Trophoblast cell (in vitro differentiated cells and primary cell): Measurements from ENCODE around the gene PLLP.

Experiments
- DNase-seq, 2 donors: peaks; one replicate each; pipeline ENCODE4 v3.0.0-alpha.2; 2016
- H2AFZ ChIP-seq: 2 replicates; pipeline ENCODE4 v1.6.1; 2013; ENCODE audit warnings: low read length, moderate library complexity, mild to moderate bottlenecking; ENCODE audit not compliant: insufficient read depth, poor library complexity
- H2AK5ac ChIP-seq: 2 replicates; pipeline ENCODE4 v1.6.1; 2013; ENCODE audit warnings: mild to moderate bottlenecking, low read length
- H2BK120ac ChIP-seq: 2 replicates; pipeline ENCODE4 v1.6.1; 2013; ENCODE audit warnings: low read length, mild to moderate bottlenecking, moderate library complexity; ENCODE audit not compliant: insufficient read depth, poor library complexity
- H2BK12ac ChIP-seq: 2 replicates; pipeline ENCODE4 v1.6.1; 2013; ENCODE audit warnings: mild to moderate bottlenecking, low read length, moderate library complexity
- H2BK5ac ChIP-seq: 2 replicates; pipeline ENCODE4 v1.6.1; 2013; ENCODE audit warnings: low read length, low read depth, moderate library complexity, mild to moderate bottlenecking; ENCODE audit not compliant: poor library complexity
- H3K14ac ChIP-seq: 2 replicates; pipeline ENCODE4 v1.6.1; 2013; ENCODE audit warnings: mild to moderate bottlenecking, low read length
- H3K18ac ChIP-seq: 2 replicates; pipeline ENCODE4 v1.6.1; 2013; ENCODE audit warnings: mild to moderate bottlenecking, low read length
- H3K23ac ChIP-seq: 2 replicates; pipeline ENCODE4 v1.6.1; 2013; ENCODE audit warnings: low read length
- H3K27ac ChIP-seq: 2 replicates; pipeline ENCODE4 v1.5.1; 2013; ENCODE audit warnings: low read depth, mild to moderate bottlenecking, inconsistent platforms, low read length, moderate library complexity
- H3K27me3 ChIP-seq: 2 replicates; pipeline ENCODE4 v1.6.1; 2013; ENCODE audit warnings: inconsistent platforms, mild to moderate bottlenecking, low read length, moderate library complexity; ENCODE audit not compliant: insufficient read depth
- H3K36me3 ChIP-seq, 2 experiments: 1 replicate in 1 of 2; 2 replicates in 1 of 2; pipeline ENCODE4 v1.6.1; 2013; ENCODE audit warnings: low read length in 2 of 2, mild to moderate bottlenecking in 2 of 2, moderate library complexity in 1 of 2; ENCODE audit not compliant: insufficient read depth in 2 of 2, control insufficient read depth in 1 of 2
- H3K4ac ChIP-seq: 2 replicates; pipeline ENCODE4 v1.6.1; 2013; ENCODE audit warnings: low read depth, mild to moderate bottlenecking, low read length, moderate library complexity
- H3K4me1 ChIP-seq, 2 experiments: 1 replicate in 1 of 2; 2 replicates in 1 of 2; pipeline ENCODE4 v1.6.1; 2013; ENCODE audit warnings: low read length in 2 of 2, mild to moderate bottlenecking in 2 of 2, moderate library complexity in 1 of 2; ENCODE audit not compliant: insufficient read depth in 2 of 2, control insufficient read depth in 1 of 2
- H3K4me2 ChIP-seq: 2 replicates; pipeline ENCODE4 v1.6.1; 2013; ENCODE audit warnings: inconsistent platforms, mild to moderate bottlenecking, low read length, moderate library complexity
- H3K4me3 ChIP-seq: 2 replicates; pipeline ENCODE4 v1.5.1; 2013; ENCODE audit warnings: mild to moderate bottlenecking, low read depth, low read length, inconsistent platforms
- H3K79me1 ChIP-seq: one replicate; pipeline ENCODE4 v1.6.1; 2013; ENCODE audit warnings: low read length
- H3K79me2 ChIP-seq: 2 replicates; pipeline ENCODE4 v1.6.1; 2013; ENCODE audit warnings: low read length, mild to moderate bottlenecking; ENCODE audit not compliant: control insufficient read depth, insufficient read depth, poor library complexity
- H3K9ac ChIP-seq: 2 replicates; pipeline ENCODE4 v1.6.1; 2013; ENCODE audit warnings: mild to moderate bottlenecking, low read length
- H3K9me3 ChIP-seq: 2 replicates; pipeline ENCODE4 v1.6.1; 2013; ENCODE audit warnings: low read depth, mild to moderate bottlenecking, control low read depth, inconsistent platforms, low read length; ENCODE audit not compliant: insufficient read depth
- H4K12ac ChIP-seq: 2 replicates; pipeline ENCODE4 v1.6.1; 2013; ENCODE audit warnings: low read depth, mild to moderate bottlenecking, low read length, moderate library complexity
- H4K8ac ChIP-seq: 2 replicates; pipeline ENCODE4 v1.6.1; 2013; ENCODE audit warnings: low read depth, mild to moderate bottlenecking, low read length, moderate library complexity
- H4K91ac ChIP-seq: one replicate; pipeline ENCODE4 v1.6.1; 2013; ENCODE audit warnings: low read depth, mild to moderate bottlenecking, low read length, moderate library complexity
- WGBS: extraction: QIAGEN DNeasy Blood & Tissue Kit; methylation state at CpG from one replicate; pipeline ENCODE4 v1.1.7; 2013; ENCODE audit warnings: missing lambda C conversion rate; ENCODE audit not compliant: insufficient read length, insufficient coverage; ENCODE audit errors: extremely low coverage; 5-methylcytosine and 5-hydroxymethylcytosine counted together

The PLLP gene

GRCh38 chr16:57240851-57241250 lies 43.6 kb downstream of the PLLP start:
- no peak overlapping the region for H2BK5ac ChIP-seq
- WGBS, result no CpG with 5 or more reads among the region's 2 CpGs
- H3K14ac ChIP-seq, result no peak overlapping the region
- H3K27ac ChIP-seq, result no peak overlapping the region
- H2AK5ac ChIP-seq, result no peak overlapping the region
- H3K4ac ChIP-seq, result no peak overlapping the region
- no peak overlapping the region for H3K23ac ChIP-seq
- peaks cover 4% of the 10 kb centered on the region for H3K79me2 ChIP-seq
- no peak overlapping the region for H2BK12ac ChIP-seq
- H4K8ac ChIP-seq, result no peak overlapping the region
- H3K4me3 ChIP-seq, result no peak overlapping the region
- no peaks in the 10 kb centered on the region for H3K4me1 ChIP-seq
- peaks cover 3% of the 10 kb centered on the region for H3K79me1 ChIP-seq
- no peak overlapping the region for H4K12ac ChIP-seq
- H2BK120ac ChIP-seq, result no peak overlapping the region
- H3K36me3 ChIP-seq, result peaks cover 5 to 6% of the 10 kb centered on the region in 2 experiments
- H2AFZ ChIP-seq, result no peak overlapping the region
- no peak overlapping the region for H3K18ac ChIP-seq
- H3K27me3 ChIP-seq, result no peaks in the 10 kb centered on the region
- DNase-seq, result no peak
- no peaks in the 10 kb centered on the region for H3K9me3 ChIP-seq
- no peak overlapping the region for H3K9ac ChIP-seq
- no peak overlapping the region for H4K91ac ChIP-seq
- no peak overlapping the region for H3K4me2 ChIP-seq

GRCh38 chr16:57239107-57239506 lies 45.4 kb downstream of the PLLP start:
- Histone ChIP-seq H2BK12ac (no peak overlapping the region), H3K4ac (no peak overlapping the region)

GRCh38 chr16:57238682-57239081 lies 45.8 kb downstream of the PLLP start:
- H2AFZ ChIP-seq, result no peak overlapping the region
- H3K4me3 ChIP-seq, result no peak overlapping the region
- no peak overlapping the region for H3K4ac ChIP-seq
- no peaks in the 10 kb centered on the region for H3K27me3 ChIP-seq
- no peak overlapping the region for H3K14ac ChIP-seq
- H3K23ac ChIP-seq, result no peak overlapping the region
- no CpG with 5 or more reads among the region's 2 CpGs for WGBS
- no peaks in the 10 kb centered on the region for H3K79me1 ChIP-seq
- no peaks in the 10 kb centered on the region for H3K79me2 ChIP-seq
- H2BK5ac ChIP-seq, result no peak overlapping the region
- no peak overlapping the region for H4K12ac ChIP-seq
- no peaks in the 10 kb centered on the region for H3K9me3 ChIP-seq
- peaks cover 11 to 21% of the 10 kb centered on the region in 2 experiments for H3K36me3 ChIP-seq
- H3K18ac ChIP-seq, result no peak overlapping the region
- no peak for DNase-seq
- no peak overlapping the region for H3K27ac ChIP-seq
- no peak overlapping the region for H2AK5ac ChIP-seq
- no peak overlapping the region for H3K9ac ChIP-seq
- H2BK12ac ChIP-seq, result no peak overlapping the region
- H3K4me1 ChIP-seq, result no peaks in the 10 kb centered on the region
- H2BK120ac ChIP-seq, result no peak overlapping the region
- H4K91ac ChIP-seq, result no peak overlapping the region
- H4K8ac ChIP-seq, result no peak overlapping the region
- H3K4me2 ChIP-seq, result no peak overlapping the region

More at GRCh38 chr16:57239107-57239506, 45.4 kb downstream of the PLLP start:
- Histone ChIP-seq H3K36me3 (peaks cover 8 to 17% of the 10 kb centered on the region in 2 experiments), H3K14ac (no peak overlapping the region), H3K27ac (no peak overlapping the region), H3K27me3 (no peaks in the 10 kb centered on the region), H2AK5ac (no peak overlapping the region), H2AFZ (no peak overlapping the region), H2BK120ac (no peak overlapping the region), H3K4me2 (no peak overlapping the region), H3K18ac (no peak overlapping the region), H3K4me1 (no peaks in the 10 kb centered on the region), H3K9ac (no peak overlapping the region), H3K9me3 (no peaks in the 10 kb centered on the region), H3K79me1 (no peaks in the 10 kb centered on the region), H3K79me2 (no peaks in the 10 kb centered on the region), H3K23ac (no peak overlapping the region), H3K4me3 (no peak overlapping the region), H4K91ac (no peak overlapping the region), H4K8ac (no peak overlapping the region), H2BK5ac (no peak overlapping the region), H4K12ac (no peak overlapping the region)
- no CpG with 5 or more reads among the region's 2 CpGs for WGBS
- DNase-seq, result no peak

- Histone ChIP-seq H2BK120ac (no peak overlapping the region), H3K27ac (no peak overlapping the region), H3K9ac (no peak overlapping the region), H3K4ac (no peak overlapping the region), H2AFZ (no peak overlapping the region), H3K4me1 (no peaks in the 10 kb centered on the region), H4K12ac (no peak overlapping the region), H2AK5ac (no peak overlapping the region), H3K23ac (no peak overlapping the region), H3K79me2 (no peaks in the 10 kb centered on the region), H3K14ac (no peak overlapping the region), H4K8ac (no peak overlapping the region), H2BK12ac (no peak overlapping the region), H3K4me2 (no peak overlapping the region), H3K9me3 (no peaks in the 10 kb centered on the region), H3K27me3 (no peaks in the 10 kb centered on the region), H4K91ac (no peak overlapping the region), H3K36me3 (peaks cover 16 to 35% of the 10 kb centered on the region in 2 experiments), H3K18ac (no peak overlapping the region), H2BK5ac (no peak overlapping the region), H3K4me3 (no peak overlapping the region), H3K79me1 (no peaks in the 10 kb centered on the region)
- DNase-seq, result no peak
These were observed 48.5 kb downstream of the PLLP start for GRCh38 chr16:57236022-57236350.
